Measurements from ENCODE around the gene GNAO1.

- TF ChIP-seq CTCF (IDR thresholded peaks at IDR 0.05; ENCODE audit: insufficient read depth, low read length) (no peak), GABPA (IDR thresholded peaks at IDR 0.05; ENCODE audit: low read depth) (no peak), REST (IDR thresholded peaks at IDR 0.05; ENCODE audit: insufficient replicate concordance, low read depth) (no peak), POLR2AphosphoS5 (IDR thresholded peaks at IDR 0.05; ENCODE audit: low read depth) (no peak), SPI1 (IDR thresholded peaks at IDR 0.05; ENCODE audit: borderline replicate concordance, low read depth) (no peak)
Measured at GRCh38 chr16:56247808-56248207, 56.5 kb downstream of the GNAO1 start.
